Measurements from ENCODE around the gene KCMF1. TPM values are rescaled to one million over a fixed set of nuclear protein-coding genes. Genes with fewer than 3 reads are reported as not detected.

KCMF1 gene
- total RNA-seq, 1 experiment from 2014 or later = 106 TPM

GRCh38 chr2:84956334-84957297 lies 14.3 kb upstream of the KCMF1 start:
- no peak for DNase-seq (ENCODE audit: low spot score)

GRCh38 chr2:84957771-84958134 lies 13.2 kb upstream of the KCMF1 start:
- no peak for DNase-seq (ENCODE audit: low spot score)

- peak; percentile 99 for DNase-seq (ENCODE audit: low spot score)
These were observed 12.6 kb upstream of the KCMF1 start for GRCh38 chr2:84958135-84959059.

- DNase-seq (ENCODE audit: low spot score) = peak; percentile 92
These were observed 11.8 kb upstream of the KCMF1 start for GRCh38 chr2:84959095-84959565.

GRCh38 chr2:84959566-84960506 lies 11.1 kb upstream of the KCMF1 start:
- DNase-seq (ENCODE audit: low spot score) = peak; percentile 64

- DNase-seq (ENCODE audit: low spot score) = no peak
These were observed 8.0 kb upstream of the KCMF1 start for GRCh38 chr2:84962917-84963316.

GRCh38 chr2:84963323-84963691 lies 7.7 kb upstream of the KCMF1 start:
- no peak for DNase-seq (ENCODE audit: low spot score)

GRCh38 chr2:84963692-84964405 lies 7.1 kb upstream of the KCMF1 start:
- DNase-seq (ENCODE audit: low spot score) = peak; percentile 73

- DNase-seq (ENCODE audit: low spot score) = no peak
These were observed 6.4 kb upstream of the KCMF1 start for GRCh38 chr2:84964406-84965191.

GRCh38 chr2:84965192-84965516 lies 5.8 kb upstream of the KCMF1 start:
- no peak for DNase-seq (ENCODE audit: low spot score)

- DNase-seq (ENCODE audit: low spot score) = no peak
These were observed 5.1 kb upstream of the KCMF1 start for GRCh38 chr2:84965827-84966226.

- no peak for DNase-seq (ENCODE audit: low spot score)
These were observed 4.2 kb upstream of the KCMF1 start for GRCh38 chr2:84966731-84967130.

GRCh38 chr2:84969511-84970209 lies 1.3 kb upstream of the KCMF1 start:
- no peak for DNase-seq (ENCODE audit: low spot score)

- DNase-seq (ENCODE audit: low spot score) = peak; percentile 29
These were observed 622 bp upstream of the KCMF1 start for GRCh38 chr2:84970210-84970867.

GRCh38 chr2:84971510-84972206 lies 697 bp downstream of the KCMF1 start:
- DNase-seq (ENCODE audit: low spot score) = no peak

GRCh38 chr2:84972207-84972783 lies 1.3 kb downstream of the KCMF1 start:
- no peak for DNase-seq (ENCODE audit: low spot score)

GRCh38 chr2:84972932-84973331 lies 2.0 kb downstream of the KCMF1 start:
- no peak for DNase-seq (ENCODE audit: low spot score)

Data from A172 (cell line).